ENCODE results near the gene PHOSPHO1.

GRCh38 chr17:49190932-49191331, 39.7 kb downstream of the PHOSPHO1 start:
- no peak for TF ChIP-seq CTCF (IDR thresholded peaks at IDR 0.05)
- TF ChIP-seq ZFX (IDR thresholded peaks at IDR 0.05; ENCODE audit: borderline replicate concordance) = no peak
